C4-2B (cell line): ENCODE measurements around the gene SHD.

Experiments used
- ZFX ChIP-seq: fragments of 450-650 bp; IDR thresholded peaks from 2 replicates; pipeline ENCODE4 v1.6.1; 2017
- TF ChIP-seq, protein P1 (sequence below): fragments of 450-650 bp; conservative IDR thresholded peaks from 2 replicates; pipeline ENCODE4 v1.5.1; 2017; ENCODE audit warnings: mild to moderate bottlenecking

DNA sequence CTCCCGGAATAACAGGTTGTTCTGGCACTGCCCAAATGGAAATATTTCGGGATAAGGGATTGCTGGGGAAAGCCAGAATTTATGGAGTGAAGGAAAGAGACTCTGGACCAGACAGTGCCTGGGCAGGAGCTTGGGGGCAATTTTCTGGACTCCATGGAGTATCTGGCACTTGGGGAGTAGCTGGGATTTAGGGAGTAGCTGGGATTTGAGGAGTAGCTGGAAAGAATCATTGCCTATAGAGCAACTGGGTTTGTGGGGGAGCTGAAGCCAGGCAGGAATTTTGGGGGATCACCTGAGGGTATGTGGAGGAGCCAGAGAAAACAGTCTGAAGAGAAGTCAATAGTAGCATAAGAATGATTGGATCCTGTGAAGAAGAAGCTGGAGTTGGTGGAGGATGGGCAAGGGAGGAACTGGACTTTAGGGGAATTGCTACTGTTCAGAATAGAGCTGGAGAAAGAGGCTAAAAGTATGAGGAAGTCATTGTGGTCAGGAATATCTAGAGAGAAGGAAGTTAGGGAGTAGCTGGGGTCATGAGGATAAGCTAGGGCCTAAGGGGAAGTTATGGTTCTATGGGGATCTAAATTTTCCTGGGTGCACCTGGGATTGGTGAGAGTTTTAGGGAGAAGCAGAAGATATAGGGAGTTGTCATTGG lies 40.1 kb downstream of the SHD start:
- TF ChIP-seq, protein P1, sequence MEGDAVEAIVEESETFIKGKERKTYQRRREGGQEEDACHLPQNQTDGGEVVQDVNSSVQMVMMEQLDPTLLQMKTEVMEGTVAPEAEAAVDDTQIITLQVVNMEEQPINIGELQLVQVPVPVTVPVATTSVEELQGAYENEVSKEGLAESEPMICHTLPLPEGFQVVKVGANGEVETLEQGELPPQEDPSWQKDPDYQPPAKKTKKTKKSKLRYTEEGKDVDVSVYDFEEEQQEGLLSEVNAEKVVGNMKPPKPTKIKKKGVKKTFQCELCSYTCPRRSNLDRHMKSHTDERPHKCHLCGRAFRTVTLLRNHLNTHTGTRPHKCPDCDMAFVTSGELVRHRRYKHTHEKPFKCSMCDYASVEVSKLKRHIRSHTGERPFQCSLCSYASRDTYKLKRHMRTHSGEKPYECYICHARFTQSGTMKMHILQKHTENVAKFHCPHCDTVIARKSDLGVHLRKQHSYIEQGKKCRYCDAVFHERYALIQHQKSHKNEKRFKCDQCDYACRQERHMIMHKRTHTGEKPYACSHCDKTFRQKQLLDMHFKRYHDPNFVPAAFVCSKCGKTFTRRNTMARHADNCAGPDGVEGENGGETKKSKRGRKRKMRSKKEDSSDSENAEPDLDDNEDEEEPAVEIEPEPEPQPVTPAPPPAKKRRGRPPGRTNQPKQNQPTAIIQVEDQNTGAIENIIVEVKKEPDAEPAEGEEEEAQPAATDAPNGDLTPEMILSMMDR: no peak
- TF ChIP-seq ZFX: no peak
